Renal cortex interstitium (tissue), 11 donors: ENCODE data around the gene TTC6. TPM values are rescaled to one million over a fixed set of nuclear protein-coding genes. Genes with fewer than 3 reads are reported as not detected.

Experiments
- DNase-seq, 11 donors: peaks; one replicate each; pipeline ENCODE4 v3.0.0-alpha.2; 2013; ENCODE audit warnings: low read depth in 9 of 11, low spot score in 4 of 11; ENCODE audit errors: extremely low read depth in 1 of 11
- polyA plus RNA-seq, 3 donors: library from polyadenylated mRNA; unstranded; fragments of 120-200 nt; gene quantifications; one replicate each; pipeline ENCODE4 v1.2.1, GENCODE V29; 2013; ENCODE audit not compliant: insufficient read length in 3 of 3

Gene TTC6
- polyA plus RNA-seq, 3 donors = 0.19 to 0.37 (median 0.24) TPM

DNA sequence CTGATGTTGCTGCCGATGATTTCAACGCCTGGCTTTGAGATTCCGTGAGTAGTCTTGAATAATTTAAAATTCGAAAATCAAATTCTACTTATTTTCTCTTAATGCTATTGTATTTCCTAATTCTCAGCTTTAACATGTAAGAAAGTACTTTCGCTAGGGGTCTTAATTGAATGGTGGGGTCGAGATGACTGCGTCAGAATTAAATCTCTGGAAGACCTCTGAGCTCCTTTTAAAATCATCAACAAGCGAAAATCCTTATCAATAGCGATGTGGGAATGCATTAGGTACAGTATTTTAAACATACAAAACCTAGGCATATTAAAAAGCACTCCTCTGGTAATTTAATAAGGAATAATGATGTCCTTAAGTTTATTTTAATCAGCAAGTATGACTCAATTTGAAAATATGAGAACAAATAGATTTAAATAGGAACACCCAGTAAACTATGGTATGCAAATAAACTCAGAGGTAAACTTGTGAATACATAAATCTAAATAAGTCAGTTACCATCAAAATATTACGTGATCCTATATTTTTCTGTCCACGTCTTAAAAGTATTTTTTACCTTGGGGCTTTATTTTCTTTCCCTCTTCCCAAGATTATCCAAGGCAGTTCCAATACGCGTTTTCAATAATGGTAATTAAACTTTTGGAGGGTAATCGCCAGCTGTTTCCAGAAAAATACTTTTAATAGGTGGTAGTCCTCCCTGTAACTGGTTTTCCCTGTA is 1.8 kb upstream of the TTC6 start:
- no peak for DNase-seq

DNA sequence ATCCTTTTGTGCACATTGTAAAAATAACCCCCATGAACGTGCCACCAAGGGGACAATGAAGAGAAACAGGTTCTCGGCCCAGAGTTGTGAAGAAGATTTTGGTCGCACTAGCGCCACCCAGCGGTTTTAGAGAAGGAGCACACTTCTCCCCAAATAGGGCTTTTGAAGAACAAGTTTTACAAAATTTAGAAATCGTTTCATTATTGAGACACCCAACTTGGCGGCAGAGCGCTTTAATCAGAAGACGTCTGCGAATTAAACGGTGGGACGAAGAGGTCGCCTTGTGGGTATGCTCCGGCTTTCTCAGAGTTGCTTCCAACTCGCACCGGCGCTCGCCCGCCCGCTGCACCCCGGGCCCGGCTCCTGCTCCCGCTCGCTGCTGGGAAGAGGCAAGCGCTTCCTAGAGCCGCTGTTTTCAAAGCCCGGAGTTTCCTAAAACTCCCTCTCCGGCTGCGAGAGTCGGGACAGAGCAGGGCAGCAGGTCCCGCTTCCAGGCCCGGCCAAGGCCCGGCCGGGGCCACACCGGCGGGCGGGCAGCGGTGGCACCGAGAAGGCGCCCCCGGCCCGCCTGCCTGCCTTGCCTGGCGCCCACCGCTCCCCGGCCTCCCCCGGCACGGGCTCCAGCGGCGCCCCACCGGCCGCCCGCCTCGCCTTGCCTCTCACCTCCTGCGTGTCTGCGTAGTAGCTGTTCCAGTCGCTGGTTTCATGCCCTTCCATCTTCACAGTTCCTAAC is 1.0 kb upstream of the TTC6 start:
- peak in 10 of 11 donors; percentile 61 to 92 (median 76) for DNase-seq

DNA sequence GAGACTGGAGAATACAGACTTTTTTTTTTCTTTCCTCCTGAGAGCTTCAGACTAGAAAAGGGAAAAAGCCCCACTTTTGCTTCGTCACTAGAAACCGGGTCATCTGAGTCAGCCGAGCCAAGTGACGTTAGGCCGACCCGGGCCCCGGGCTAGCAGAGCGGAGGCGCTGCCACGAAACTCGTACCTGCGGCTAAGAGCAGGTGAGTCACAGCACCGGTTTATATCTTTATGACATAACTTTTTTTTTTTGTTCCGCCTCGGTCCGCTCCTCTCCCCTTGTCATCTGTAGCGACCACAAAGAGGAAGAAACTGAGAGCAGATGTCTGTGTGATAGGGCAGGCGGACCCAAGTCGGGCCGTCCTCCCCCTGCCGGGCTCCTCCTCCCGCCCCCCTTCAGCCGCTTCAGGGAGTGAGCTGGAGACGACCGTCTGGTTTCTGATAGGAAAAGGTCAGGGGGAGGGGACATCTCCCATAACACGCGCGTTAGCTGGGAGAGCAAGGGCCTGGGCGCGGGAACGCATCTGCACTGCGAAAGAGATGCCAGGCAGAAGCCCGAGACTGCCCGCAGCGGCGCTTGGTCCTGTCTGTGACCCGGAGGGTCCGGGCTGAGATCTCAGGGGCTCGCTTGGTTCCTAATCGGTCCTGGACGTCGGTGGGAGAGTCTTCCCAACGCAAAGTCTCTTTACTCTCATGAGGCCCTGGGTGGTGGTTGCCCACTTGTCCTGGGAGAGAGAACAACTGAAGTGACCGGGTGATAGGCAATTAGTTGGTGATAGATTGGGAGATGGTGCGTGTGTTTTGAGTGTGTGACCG is 586 bp downstream of the TTC6 start:
- DNase-seq = no peak

DNA sequence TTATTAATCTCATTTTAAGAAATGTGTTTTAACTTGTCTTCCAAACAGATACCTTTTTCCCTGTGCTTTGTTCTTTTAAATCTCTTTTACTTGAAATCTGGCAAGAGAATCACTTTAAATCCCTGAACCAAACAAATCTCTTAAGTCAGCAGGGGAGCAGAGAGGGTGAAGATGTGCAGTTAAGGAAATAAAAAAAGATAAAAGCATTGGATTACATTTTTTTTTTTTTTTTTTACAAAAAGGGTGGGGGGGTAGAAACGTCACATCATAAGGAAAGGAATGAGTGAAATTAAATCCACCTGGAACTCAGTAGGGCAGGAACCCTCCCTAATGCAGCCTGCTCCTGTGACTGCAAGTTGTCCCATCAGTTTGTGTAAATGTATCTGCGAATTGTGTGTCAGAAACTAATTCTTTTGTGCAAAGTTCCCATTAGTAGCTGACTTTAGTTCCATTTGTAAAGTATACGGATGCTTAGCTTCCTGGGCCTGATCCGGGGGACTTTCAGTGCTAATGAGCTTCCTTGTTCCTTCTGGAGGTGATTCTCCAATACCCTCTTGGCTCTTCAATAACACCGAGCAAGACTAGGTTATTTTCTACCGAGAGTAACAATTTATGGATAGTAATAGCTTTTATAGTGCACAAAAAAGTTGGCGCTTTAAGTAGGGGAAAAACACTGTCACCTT is 1.5 kb downstream of the TTC6 start:
- DNase-seq = no peak

DNA sequence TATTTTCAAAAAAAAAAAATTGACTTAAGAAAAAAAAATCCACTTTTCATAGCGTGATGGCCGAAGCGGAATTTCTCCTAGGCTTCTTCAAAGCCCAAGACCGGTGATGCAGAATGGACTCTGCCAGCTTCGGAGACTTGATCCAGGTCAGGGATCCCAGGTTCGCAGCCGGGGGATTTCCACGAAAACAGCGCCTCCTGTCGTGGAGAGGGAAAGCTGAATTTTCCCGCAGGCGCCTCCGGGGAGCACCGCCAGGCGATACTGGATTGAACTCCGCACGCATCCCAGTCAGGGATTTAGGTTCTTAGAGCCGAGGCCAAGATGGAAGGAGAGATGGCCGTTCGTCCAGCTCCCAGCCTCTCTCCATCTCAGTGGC is 2.1 kb downstream of the TTC6 start:
- DNase-seq = no peak

DNA sequence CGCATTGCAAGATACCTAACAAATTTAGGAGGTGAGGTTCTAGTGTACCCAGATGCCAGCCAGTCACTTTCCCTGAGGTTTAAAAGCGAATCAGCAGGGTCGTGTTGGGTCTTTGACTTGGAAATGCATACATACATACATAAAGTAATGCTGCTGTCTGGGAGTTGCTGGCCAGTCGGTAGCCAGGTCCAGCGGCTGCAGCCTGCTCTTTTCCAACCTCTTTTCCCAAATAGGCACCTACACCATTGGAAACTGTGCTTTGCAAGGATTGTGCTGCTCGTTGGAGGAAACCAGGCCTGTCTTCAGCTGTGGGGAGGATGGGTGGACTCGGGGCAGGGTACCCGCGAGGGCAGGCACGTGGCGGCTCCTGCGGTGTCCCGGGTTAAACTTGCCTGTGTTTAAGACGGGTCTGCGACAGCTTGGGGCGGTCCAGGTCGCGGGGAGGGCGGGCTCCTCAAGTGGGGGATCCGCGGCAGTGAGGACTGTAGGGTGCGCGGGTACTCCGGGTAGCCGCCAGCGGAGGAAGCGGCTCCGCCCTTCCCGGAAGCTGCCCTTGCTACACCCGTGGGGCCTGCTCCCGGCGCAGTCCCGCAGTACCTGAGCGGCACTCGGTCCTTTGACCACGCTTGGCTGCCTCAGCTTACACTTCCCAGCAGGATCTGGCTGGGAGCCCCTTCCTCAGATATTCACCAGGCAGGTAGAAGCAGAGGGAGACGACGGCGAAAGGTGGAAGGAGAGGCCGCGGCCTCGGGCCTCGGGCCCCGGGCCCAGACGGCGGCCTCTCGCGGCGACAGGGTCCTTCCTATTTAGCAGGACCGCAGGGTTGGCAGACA is 2.7 kb downstream of the TTC6 start:
- no peak for DNase-seq

DNA sequence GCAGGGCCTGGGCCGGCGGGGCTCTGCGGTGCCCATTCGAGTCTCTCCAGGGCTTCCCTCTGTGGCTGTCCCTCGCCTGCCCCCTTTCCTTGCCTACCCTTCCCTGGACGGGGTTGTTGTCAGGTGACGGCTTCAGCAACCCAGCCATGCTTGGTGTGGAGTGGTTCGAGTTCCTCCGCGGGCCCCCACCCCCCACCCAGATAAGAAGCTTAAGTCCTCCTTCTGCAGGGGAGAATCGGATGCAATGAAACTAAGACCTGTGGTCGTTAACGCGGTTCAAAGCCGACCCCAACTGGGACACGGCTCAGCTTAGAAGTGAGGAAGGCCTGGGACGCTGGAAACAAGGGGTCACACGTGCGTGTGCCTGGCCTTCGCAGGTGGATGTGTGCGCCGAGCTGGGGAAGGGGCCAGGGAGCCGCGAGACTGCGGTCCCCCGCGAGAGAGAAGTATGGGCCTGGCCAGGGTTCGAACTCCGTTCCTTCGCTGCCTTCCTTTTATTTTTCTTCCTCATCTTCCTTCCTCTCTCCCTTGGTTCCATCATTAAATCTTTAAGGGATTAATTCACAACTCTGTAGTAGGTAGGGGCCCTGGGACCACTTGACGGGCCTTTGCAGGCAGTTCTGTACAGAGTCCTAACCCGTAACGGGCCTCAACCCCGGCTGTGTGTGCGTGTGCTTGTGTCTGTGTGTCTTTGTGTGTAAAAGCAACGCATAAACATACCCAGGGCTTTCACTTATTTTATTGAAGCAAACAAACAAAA is 3.5 kb downstream of the TTC6 start:
- DNase-seq = no peak

DNA sequence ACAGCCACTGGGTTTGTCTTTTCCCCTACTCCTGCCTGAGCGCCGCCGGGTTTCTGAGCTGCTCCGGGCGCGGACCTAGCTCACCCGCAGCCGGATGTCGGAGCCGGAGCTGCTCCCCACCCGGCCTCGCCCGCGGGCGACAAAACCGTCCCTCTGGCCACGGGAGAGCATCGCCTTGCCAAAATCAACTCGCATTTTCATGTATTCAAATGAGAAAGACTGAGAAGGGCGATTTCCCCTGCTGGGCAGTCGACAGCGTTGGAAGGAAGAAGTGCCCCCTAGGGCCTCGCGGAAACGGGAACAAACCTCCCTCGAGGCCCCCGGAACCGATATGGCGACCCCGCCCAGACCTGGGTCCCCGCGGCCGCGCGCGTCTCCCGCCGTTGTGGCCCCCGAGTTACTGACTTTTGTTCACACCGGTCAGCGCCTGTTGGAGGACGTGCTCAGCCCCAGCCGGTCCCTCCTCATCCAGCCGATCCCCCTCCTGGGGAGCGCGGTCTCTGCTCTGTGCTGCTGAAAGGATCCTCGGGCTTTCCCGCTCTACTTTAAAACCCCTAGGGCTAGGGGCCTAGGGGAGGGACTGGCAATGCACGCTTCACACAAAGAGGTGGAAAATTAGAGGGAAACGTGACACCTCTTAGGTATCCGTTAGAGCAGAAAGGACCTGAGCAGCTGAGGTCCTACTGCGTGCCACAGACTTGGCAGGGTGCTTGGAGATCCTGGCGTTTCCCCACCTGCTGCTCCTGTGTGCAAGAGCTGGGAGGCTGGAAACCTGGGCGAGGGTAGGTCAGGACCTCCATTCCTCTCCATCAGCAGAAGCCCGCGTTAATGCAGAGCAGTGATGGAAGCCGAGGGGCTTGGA is 4.3 kb downstream of the TTC6 start:
- DNase-seq = no peak

DNA sequence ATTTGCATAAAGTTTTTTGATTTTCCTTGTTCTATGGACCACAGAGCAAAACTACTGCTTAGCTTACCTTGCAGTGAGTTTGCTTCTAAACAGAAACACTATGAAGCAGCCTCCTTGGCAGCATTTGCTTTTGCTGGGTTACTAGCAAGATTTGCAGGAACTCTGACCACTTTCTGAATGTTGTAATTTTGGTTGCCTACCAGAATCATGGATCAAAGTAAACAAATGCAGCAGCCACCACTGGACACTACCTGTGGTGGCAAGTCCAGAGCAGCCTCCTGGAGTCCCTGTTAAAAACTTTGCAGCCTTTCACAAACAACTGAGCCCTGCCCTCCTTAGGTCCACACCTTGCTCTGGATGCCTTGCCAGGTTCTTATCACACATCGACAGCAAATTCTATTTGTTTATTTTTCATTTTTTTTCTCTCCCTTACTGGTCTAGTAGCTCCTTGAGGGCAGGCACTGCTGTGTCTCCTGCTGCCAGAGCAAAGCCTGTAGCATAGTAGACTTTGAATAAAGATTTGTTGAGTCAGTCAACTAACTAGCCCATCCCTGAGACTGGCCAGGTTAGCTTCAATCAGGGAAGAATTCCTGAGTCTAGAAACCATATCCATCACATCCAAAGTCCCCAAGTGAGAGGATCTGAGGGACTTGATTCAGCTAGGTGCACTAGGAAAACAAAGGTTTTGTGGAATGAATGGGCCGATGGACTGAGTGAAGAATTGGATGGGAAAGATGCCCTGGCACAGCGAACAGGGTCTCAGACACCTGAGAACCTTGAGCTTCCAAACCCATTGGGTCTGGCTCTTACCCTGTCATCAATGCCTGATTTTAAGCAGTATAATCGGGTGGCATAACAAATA is 5.7 kb downstream of the TTC6 start:
- no peak for DNase-seq

DNA sequence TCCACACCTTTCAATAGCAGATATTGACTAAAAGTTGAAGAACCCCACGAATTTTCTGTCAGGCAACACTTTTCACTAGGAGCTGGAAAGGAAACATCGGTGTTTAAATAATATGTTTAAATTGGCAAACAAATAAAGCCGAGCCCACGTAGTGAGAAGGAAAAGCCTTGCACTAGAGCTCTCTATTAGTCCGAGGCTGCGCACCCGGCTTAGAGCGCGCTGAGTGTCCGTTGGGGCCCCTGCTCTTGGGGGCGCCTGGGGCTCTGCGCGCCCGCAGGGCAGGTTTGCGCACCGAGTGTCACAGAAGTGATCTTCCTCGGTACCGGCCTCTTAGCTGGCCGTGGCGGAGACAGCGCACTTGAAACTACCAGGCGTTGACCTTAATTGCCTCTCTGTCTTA is 6.4 kb downstream of the TTC6 start:
- no peak for DNase-seq

DNA sequence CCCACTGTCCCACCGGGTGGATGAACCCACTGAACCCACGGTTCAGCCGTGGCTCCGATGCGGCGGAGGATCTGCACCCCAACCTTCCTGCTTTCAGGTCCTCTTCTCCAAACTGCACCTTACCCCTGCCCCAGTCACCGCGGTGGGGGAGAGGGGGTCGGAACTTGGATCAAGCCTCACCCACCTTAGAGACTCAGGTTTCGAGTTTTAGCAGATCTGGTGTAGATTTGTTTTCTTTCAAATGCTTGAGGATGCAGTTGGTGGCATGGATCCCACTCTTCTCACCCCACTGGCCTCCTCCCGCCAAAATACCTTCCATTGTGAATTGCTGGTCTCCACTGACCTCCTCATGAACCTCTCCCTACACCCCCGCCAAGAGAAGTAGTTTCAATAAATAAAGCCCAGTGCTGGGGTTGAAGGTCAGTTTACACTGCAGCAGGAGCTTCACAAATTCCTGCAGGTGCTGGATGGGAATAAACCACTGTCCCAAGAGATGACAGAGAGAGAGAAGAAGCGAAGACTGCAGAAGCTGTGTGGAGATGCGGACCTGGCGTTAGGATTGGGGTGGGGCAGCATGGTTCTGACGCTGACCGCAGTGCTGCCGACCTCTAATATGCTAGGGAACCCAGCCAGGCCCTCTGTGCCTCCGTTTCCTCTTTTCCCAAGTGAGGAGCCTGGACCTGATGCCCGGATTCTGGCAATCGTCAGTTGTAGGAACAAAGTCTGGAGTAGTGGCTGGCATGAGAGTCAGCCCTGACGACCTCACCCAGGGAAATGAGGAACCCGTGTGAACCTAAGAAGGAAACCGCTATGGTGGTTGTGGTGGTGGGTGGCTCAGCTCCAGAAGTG is 7.4 kb downstream of the TTC6 start:
- no peak for DNase-seq

DNA sequence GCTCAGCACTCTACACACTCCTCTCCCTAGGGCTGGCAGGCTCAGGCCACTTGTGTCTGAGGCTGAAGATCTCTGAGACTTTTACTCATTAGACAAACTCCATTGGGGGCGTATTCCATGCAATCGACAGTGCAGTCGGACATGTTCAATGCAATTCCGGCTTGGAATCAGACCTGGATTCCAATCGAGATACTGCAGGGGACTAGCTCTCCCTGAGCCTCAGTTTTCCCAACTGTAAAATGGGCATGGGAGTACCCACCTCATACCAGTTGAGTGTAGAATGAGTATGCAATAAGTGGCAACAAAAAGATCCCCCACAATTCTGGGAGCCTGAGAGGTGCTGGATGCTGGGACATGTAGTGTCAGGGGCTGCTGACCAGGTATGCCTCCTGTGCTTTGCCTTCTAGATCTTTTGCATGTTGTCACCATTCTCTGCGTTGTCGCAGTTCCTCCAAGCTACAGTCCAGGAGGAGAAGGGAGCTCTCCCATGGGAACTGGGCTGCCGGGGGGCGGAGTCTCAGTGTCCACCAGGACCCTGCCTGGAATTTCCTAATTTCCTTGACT is 8.3 kb downstream of the TTC6 start:
- no peak for DNase-seq

DNA sequence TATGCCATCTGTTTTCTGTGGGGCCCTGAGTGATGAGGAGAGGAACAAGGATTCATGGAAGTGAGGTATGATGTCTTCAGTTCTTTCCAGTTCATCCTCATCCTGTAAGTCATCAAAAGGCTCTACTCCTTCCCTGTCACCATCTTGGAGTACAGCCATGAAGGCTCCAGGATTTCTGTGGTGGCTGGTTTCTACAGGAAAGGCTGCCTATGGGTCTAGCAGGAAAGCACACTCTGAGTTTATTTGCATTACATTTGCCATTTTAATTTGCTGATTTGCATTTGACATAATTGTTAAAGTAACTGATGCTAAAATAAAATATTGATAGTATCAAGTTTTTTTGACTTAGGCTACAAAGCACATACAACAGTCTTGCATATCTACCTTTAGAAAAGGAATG is 11.2 kb downstream of the TTC6 start:
- no peak for DNase-seq

DNA sequence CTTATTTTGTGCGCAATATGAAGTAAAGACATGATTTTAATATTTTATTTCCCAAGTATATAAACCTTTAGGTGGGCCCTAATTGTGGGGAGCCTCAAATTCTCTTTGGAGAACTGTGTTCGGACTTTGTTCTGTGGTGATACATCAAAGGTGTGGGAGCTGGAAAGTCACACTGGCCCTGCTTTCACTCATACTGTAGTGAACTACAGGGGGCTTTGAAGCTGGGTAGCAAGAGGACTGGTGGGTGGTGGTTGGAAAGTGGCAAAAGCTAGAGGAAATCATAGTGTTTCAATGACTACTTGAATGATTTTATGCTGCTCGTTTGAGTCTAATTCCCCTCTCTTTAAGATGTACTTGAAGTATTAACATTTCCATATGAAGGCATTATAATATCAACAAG is 13.2 kb downstream of the TTC6 start:
- no peak for DNase-seq

DNA sequence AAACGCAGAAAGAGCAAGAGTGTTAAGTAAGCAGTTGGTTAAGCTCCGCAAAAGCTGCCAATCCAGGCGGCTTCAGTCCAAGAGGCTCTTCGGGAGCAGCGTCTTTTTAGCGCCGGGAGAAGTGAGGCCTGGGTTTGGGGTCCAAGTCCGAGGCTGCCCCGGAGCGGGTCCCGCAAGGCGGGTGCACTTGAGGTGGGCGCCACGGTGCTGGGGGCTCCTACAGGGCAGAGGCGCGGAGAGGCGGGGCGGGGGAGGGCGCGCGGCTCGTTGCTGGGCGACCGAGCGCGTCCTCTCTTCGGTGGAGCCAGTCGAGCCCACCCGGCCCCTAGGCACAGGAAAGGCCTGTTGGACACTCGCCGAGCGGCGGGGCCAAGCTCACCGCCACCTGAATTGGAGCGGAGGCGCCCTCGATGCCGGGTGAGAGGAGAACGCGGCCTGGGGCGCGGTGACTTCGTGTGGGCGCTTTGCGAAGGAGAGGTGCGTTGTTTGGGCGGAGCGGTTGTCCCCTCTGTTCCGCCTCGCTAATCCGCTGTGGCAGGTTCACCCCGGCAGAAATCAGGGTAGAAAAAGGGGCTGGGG is 15.6 kb downstream of the TTC6 start:
- DNase-seq = no peak
